IPS-NIHi7 (cell line): ENCODE data around the gene USF3.
"Not testable (repeated sequence)": the region's sequence is repeated elsewhere in the genome, so short reads cannot be mapped to it uniquely, and the experiment has no call there.

Source experiments
- DNase-seq: peaks from one replicate; pipeline ENCODE4 v3.0.0; 2012; ENCODE audit warnings: mixed read lengths; ENCODE audit errors: extremely low spot score

USF3 gene

DNA sequence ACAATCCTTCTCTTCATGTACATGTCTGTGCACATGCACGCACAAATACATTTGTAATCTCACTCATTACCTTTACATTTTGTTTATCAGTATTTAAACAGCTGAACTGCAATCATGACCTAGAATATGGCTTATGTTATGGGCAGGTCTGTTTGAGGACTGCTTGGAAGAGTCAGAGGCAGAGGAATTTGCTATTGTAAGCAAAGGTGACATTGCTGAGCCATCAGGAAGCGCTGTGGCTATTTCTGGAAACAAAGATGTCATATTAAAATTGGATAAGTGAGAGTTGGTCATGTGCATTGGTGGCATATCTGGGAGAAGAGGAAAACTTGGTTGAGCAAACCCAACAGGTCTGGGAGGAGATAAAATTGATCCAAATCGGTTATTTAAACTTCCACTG is 41.6 kb downstream of the USF3 start:
- DNase-seq = no peak

DNA sequence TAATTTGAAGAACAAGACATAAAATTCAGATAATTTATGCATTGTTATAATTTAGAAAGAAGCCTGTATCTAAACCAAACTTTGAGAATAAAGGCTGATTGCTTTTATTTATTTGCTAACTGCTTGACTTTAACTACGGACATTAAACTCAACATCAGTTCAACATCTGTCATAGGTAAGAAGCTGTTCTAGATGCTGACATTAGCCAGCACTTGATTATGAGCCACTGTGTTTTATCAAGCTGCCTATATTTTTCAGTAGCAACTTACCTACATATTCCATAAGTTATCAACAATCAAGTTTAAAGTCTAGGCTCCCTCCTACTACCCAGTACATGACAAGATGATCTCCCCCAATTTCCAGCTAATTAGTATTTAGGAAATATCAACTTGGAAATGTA is 42.1 kb downstream of the USF3 start:
- DNase-seq = no peak

DNA sequence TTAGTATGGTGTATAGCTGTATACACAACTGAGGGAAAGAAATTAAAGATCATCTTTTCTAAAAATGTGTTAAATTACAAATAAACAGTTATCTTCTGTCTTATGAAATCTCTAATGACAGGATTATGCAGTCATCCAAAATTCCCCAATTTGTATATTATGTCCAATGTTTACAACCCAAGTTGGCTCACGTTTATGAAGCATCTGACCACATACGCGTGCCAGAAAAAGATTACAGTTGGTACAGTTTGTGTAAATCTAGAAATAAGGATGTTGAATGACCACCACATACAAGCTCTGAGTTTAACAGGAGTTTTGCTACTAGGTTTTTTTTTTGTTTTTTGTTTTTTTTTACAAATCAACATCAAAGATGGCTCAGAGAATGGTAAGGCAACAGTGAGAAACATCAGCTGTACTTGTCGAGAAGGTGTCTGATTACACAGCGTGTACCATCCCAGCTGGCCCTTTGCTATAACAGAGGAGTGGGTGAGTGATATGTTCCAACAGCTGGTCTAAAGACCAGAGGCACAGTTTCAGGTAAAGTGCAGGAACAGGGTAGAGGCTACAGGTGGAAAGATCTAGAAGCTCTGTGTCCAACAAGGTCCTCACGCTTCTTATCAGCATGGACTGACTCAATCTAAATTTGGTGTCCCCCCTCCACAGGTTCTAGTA is 47.1 kb downstream of the USF3 start:
- DNase-seq = no peak

- DNase-seq = no peak
Observed at GRCh38 chr3:113648524-113648923, 47.9 kb downstream of the USF3 start.

DNA sequence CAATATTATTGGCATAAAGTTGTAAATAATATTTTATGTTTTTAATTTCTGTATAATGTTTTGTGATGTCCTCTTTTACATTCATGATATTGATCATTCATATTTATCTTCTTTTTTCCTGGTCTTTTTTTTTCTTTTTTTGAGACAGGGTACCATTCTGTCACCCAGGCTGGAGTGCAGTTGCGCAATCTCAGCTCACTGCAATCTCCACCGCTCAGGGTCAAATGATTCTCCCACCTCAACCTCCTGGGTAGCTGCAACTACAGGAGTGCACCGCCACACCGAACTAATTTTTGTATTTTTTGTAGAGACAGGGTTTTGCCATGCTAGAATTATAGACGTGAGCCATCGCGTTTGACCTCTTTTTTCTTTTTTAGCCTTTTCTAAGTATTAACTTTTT is 52.9 kb downstream of the USF3 start:
- no peak for DNase-seq

- DNase-seq = no peak
Observed at GRCh38 chr3:113638910-113639309, 57.5 kb downstream of the USF3 start.

GRCh38 chr3:113637756-113638155 is 58.7 kb downstream of the USF3 start:
- DNase-seq = no peak

DNA sequence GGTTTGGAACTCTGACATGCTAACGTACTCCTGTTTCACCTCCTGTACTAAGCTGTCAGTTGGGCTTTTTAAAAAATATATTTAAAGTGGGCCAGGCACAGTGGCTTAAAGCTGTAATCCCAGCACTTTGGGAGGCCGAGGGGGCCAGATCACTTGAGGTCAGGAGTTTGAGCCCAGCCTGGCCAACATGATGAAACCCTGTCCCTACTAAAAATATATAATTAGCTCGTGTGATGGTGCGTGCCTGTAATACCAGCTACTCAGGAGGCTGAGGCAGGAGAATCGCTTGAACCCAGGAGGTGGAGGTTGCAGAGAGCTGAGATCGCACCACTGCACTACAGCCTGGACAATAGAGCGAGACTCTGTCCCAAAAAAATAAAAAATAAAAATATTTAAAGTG is 60.4 kb downstream of the USF3 start:
- not testable (repeated sequence) for DNase-seq

- DNase-seq = no peak
Observed at GRCh38 chr3:113634782-113635474, 61.5 kb downstream of the USF3 start.

DNA sequence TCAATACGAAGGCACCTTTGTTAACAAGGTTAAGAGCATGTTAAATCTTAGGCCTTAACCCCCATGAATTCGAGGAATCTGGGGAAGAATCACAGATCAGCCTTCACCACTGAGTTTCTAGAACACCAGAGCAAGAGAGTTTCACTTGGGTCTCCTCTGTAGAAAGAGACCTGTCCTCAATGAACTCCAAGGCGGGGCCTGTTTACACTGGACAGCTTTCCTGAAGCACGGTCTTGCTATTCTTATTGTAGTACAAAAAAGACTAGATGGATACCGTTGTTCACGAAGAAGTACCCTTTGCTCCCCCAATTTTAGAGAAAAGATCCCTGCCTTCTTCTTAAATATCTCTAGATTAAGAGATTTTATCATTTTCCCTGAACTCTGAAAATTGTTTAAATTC is 64.9 kb downstream of the USF3 start:
- DNase-seq = no peak

DNA sequence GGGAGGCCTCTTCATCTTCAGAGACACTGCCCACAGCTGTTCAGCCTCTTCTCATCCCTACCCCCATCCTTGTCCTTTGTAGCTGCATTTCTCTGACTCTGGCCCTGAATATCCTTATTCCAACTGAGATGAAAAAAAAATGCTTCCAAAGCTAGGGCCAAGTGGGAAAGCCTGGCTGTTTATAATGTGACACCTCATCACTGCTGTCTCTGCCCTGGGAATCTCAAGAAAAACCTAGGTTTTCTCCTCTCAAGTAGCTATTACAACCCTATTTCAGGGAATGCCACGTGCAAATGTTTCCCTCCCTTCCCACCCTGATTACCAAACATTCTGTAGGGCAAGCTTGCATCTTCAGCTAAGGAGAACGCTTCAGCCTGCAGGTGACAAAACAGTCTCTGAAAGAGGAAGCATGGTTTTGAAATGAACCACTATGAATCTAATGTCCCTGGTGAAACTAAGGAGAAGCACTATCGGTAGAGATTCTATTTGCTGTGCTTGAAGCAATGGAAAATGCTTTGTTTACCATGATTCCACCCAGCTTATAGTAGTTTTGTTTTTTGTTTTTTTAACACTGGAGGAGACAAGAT is 65.4 kb downstream of the USF3 start:
- no peak for DNase-seq

GRCh38 chr3:113629584-113630421 is 66.6 kb downstream of the USF3 start:
- no peak for DNase-seq

DNA sequence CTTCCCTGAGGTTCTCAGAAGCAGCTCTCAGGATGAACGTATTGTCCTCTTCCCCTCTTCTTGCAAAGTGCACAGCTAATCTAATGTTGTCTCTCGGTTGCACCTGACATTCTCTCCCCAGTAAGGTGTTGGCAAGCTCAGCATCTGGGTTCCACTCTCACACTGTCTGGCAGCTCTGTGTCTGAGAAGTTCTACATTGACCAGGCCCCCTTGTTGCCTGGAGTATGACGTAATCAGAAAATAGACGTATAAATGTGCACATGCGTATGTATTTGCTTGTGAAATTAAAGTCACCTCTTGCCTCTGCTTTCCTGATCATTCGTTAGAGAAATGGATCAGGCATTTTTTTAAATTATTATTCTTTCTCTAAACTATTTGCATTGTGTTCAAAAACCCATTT is 67.7 kb downstream of the USF3 start:
- no peak for DNase-seq

DNA sequence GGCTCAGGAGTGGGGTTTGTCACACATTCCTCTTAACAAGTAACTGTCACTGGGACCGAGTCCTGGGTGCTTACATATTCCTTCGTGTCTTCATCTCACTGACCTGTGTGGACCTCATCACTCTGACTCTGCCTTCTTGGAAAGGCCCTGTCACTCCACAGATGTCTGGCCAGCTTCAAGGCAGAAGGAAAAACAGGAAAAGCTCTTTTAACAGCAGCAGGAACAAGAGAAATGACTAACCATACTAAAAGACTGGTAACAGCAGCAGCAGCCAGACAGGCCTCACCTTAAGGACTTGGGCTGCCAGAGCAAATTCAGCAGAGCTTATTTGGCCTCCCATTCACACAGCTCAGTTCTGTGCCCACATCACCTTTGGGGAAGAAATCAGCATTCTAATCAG is 68.1 kb downstream of the USF3 start:
- DNase-seq = no peak

DNA sequence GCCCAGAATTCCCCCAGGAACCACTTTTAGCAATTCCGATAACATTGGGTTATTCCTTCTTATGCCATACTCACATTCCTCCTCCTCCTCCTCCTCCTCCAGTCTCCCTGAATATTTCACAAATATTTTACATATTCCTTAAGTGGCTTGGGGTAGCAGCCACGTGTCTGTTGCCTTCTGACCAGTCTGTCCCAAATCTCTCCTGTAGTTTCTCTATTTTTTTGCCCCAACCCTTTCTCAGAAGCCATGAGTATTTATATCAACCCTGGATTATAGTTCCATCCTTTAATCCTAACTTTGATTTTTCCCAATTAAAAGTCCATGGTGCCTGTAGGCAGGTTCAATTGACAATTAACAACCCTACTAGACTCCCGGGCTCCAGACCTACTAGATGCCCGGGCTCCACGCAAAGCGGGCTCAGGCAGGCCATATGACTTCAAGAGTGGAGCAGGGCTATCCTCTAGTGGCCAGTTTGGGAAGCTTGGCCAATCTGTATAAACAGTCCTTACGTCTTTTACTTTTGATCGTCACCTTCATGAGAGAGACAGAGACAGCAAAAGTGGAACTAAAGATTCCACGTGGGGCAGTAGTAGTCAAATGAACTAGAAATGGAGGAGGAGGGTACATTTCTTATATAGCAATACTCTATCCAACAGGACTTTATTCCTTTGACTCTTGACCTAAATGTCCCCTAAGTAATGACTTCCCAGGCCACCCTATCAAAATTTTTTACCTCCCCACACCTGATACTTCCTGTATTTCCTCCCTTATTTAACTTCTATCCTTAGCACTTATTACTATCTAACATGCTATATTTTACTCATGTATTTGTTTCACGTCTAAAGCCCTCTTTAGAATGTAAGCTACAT is 69.7 kb downstream of the USF3 start:
- DNase-seq = peak; percentile 86

DNA sequence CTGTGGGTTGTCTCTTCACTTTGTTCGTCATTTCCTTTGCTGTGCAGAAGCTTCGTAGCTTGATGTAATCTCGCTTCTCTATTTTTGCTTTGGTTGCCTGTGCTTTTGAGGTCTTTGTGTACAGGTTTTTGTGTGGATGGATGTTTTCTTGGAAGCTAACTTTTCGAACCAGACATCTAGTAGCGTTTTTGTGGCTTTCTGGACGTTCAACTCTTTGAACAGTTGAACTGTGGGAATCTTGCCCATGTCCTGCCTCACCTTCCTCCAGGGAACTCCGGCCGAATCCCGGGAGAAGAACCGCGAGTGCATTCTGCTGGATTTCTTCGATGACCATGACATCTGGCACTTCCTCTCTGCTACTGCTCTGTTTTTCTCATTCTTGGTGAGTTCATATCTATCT is 70.6 kb downstream of the USF3 start:
- no peak for DNase-seq

DNA sequence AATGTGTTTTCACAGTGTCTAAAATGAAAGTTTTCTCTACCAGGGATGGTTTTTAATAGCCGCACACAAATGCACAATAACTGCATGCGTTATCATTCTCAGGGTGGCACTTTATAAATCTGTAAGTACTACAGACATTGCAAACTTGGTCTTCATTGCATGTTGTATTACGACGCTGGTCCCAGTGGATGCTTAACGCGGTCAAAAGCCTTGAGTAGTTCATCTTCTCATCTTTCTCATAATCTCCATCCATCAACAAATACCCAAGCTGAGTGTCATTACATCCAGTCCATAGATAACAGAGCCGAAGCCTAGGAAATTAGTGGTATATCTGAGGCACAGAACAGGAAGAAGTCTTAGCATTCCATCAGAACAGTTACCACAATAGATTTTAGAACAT is 72.6 kb downstream of the USF3 start:
- DNase-seq = no peak

DNA sequence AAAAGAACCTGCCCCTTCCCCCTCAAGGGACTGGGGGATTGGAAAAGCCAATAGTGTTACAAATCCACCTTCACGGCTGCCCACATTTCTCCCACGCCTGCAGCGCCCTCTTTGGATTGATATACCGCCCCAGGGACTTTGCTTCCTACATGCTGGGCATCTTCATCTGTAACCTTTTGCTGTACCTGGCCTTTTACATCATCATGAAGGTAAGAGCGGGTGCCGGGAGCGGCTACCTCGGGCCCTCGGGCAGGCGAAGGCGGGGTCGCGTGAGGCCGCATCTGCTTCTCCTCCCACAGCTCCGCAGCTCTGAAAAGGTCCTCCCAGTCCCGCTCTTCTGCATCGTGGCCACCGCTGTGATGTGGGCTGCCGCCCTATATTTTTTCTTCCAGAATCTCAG is 73.1 kb downstream of the USF3 start:
- peak; percentile 67 for DNase-seq

DNA sequence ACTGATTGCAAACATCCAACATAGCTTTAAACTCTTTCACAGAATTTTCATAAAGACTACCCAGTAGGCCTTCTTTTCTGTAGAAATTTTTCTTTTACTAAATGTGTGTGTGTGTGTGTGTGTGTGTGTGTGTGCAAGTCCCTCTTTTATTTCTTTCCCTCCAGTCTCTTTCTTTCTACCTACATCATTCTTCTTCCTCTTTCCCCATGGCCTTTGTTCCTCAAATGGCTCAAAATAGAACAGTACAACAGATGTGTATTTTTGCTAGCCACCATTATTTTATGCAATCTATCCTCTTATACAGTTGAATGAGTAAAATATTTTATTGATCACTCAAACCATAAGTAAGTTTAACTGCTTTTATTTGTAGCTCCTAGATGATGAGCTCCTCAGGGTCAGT is 76.4 kb downstream of the USF3 start:
- DNase-seq = no peak

GRCh38 chr3:113617726-113618125 is 78.7 kb downstream of the USF3 start:
- no peak for DNase-seq

DNA sequence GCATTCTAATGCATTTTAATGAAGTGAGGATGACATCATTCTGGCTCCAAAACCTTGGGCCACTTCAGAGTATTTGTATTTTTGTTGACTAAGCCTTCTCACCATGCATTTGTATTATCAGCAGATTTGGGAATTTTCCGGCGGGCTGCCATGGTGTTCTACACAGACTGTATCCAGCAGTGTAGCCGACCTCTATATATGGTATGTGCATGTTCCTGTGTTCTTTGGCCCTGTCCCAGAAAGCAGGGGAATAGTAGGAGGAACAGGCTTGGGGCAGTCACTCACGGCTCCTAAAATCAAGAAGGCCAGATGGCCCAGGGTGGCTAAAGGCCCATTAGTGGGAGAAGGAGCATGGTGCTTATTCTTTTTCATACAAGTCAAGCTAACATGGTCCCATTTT is 80.5 kb downstream of the USF3 start:
- DNase-seq = no peak

- no peak for DNase-seq
Observed at GRCh38 chr3:113614402-113614801, 82.0 kb downstream of the USF3 start.
